RWPE2 (cell line): ENCODE data around the gene ALDH1L1.

ENCODE experiments used
- ATAC-seq: fragments of 200-7000 bp; cut with Tn5 transposase; 3 replicates; pipeline ENCODE4 v1.9.1; 2021; ENCODE audit warnings: low read depth
- DNase-seq: peaks from one replicate; pipeline ENCODE4 v3.0.0-alpha.2; 2020; ENCODE audit warnings: low spot score
- H3K27ac ChIP-seq: fragments of 450-650 bp; 2 replicates; pipeline ENCODE4 v1.5.1; 2017; ENCODE audit warnings: mild to moderate bottlenecking; ENCODE audit not compliant: poor library complexity, severe bottlenecking
- H3K27me3 ChIP-seq: fragments of 250-450 bp; sonication (Bioruptor Pico); 2 replicates; pipeline ENCODE4 v1.5.1; 2021; ENCODE audit warnings: mild to moderate bottlenecking, moderate library complexity; ENCODE audit not compliant: insufficient read depth, poor library complexity, severe bottlenecking
- H3K36me3 ChIP-seq: fragments of 250-450 bp; sonication (Bioruptor Pico); 2 replicates; pipeline ENCODE4 v1.5.1; 2020; ENCODE audit warnings: low read depth, mild to moderate bottlenecking, moderate library complexity
- H3K4me1 ChIP-seq: fragments of 250-450 bp; sonication (Bioruptor Pico); 2 replicates; pipeline ENCODE4 v1.5.1; 2021; ENCODE audit warnings: mild to moderate bottlenecking, moderate library complexity; ENCODE audit not compliant: insufficient read depth, poor library complexity, severe bottlenecking
- H3K4me3 ChIP-seq: fragments of 250-450 bp; sonication (Bioruptor Pico); 2 replicates; pipeline ENCODE4 v1.5.1; 2021; ENCODE audit warnings: mild to moderate bottlenecking, moderate library complexity; ENCODE audit not compliant: severe bottlenecking
- H3K9me3 ChIP-seq: fragments of 250-450 bp; sonication (Bioruptor Pico); 2 replicates; pipeline ENCODE4 v1.5.1; 2021; ENCODE audit warnings: mild to moderate bottlenecking, moderate library complexity; ENCODE audit not compliant: severe bottlenecking
- CTCF ChIP-seq: fragments of 450-650 bp; IDR thresholded peaks from one replicate; pipeline ENCODE4 v1.5.1; 2017; ENCODE audit warnings: mild to moderate bottlenecking, moderate library complexity; ENCODE audit not compliant: poor library complexity, severe bottlenecking

ALDH1L1 gene

GRCh38 chr3:126109146-126109879 is 71.1 kb downstream of the ALDH1L1 start:
- no peak overlapping the region for H3K27ac ChIP-seq
- ATAC-seq, result no peak
- no peaks in the 10 kb centered on the region for H3K4me1 ChIP-seq
- no peaks in the 10 kb centered on the region for H3K27me3 ChIP-seq
- TF ChIP-seq CTCF, result no peak
- no peaks in the 10 kb centered on the region for H3K36me3 ChIP-seq
- H3K9me3 ChIP-seq, result no peaks in the 10 kb centered on the region
- DNase-seq, result no peak
- H3K4me3 ChIP-seq, result no peak overlapping the region

GRCh38 chr3:126108676-126109050 is 71.7 kb downstream of the ALDH1L1 start:
- no peak for DNase-seq

GRCh38 chr3:126107957-126108675 is 72.3 kb downstream of the ALDH1L1 start:
- Histone ChIP-seq H3K27me3 (no peaks in the 10 kb centered on the region), H3K4me3 (no peak overlapping the region), H3K4me1 (no peaks in the 10 kb centered on the region), H3K9me3 (no peaks in the 10 kb centered on the region), H3K27ac (no peak overlapping the region), H3K36me3 (no peaks in the 10 kb centered on the region)
- no peak for DNase-seq
- TF ChIP-seq CTCF, result no peak
- ATAC-seq, result no peak

More at GRCh38 chr3:126108676-126109050, 71.7 kb downstream of the ALDH1L1 start:
- H3K4me1 ChIP-seq, result no peaks in the 10 kb centered on the region
- H3K27ac ChIP-seq, result no peak overlapping the region
- no peak for ATAC-seq
- no peak overlapping the region for H3K4me3 ChIP-seq
- no peaks in the 10 kb centered on the region for H3K36me3 ChIP-seq
- no peaks in the 10 kb centered on the region for H3K9me3 ChIP-seq
- no peak for TF ChIP-seq CTCF
- no peaks in the 10 kb centered on the region for H3K27me3 ChIP-seq

- no peaks in the 10 kb centered on the region for H3K4me1 ChIP-seq
- no peak overlapping the region for H3K27ac ChIP-seq
- no peaks in the 10 kb centered on the region for H3K27me3 ChIP-seq
- DNase-seq (no peak), ATAC-seq (no peak)
- no peaks in the 10 kb centered on the region for H3K9me3 ChIP-seq
- H3K4me3 ChIP-seq, result no peak overlapping the region
- no peaks in the 10 kb centered on the region for H3K36me3 ChIP-seq
- no peak for TF ChIP-seq CTCF
These were observed 73.0 kb downstream of the ALDH1L1 start for GRCh38 chr3:126107203-126107939.
